Measurements from ENCODE around the gene CORO2B. TPM values are rescaled to one million over a fixed set of nuclear protein-coding genes. Genes with fewer than 3 reads are reported as not detected.

Gene CORO2B
- total RNA-seq, 4 donors from 2014 or later, result 4.7 to 18.8 (median 13.7) TPM

- no peak for TF ChIP-seq CTCF (IDR thresholded peaks at IDR 0.05)
- no peak for ATAC-seq (ENCODE audit: low FRiP score)
Measured at GRCh38 chr15:68638953-68639515, 60.2 kb downstream of the CORO2B start.

GRCh38 chr15:68639926-68640600, 61.3 kb downstream of the CORO2B start:
- ATAC-seq (ENCODE audit: low FRiP score) (peak; percentile 33), DNase-seq (ENCODE audit: low spot score) (no peak)

More at GRCh38 chr15:68638953-68639515, 60.2 kb downstream of the CORO2B start:
- DNase-seq (ENCODE audit: low spot score), result no peak

GRCh38 chr15:68640791-68641331, 62.1 kb downstream of the CORO2B start:
- no peak for DNase-seq (ENCODE audit: low spot score)
- ATAC-seq (ENCODE audit: low FRiP score), result peak; percentile 55
- no peak for TF ChIP-seq CTCF (IDR thresholded peaks at IDR 0.05)

More at GRCh38 chr15:68639926-68640600, 61.3 kb downstream of the CORO2B start:
- no peak for TF ChIP-seq CTCF (IDR thresholded peaks at IDR 0.05)

- DNase-seq (ENCODE audit: low spot score), result no peak
- ATAC-seq (ENCODE audit: low FRiP score), result no peak
- no peak for TF ChIP-seq CTCF (IDR thresholded peaks at IDR 0.05)
Measured at GRCh38 chr15:68641376-68641775, 62.6 kb downstream of the CORO2B start.

GRCh38 chr15:68642491-68642845, 63.7 kb downstream of the CORO2B start:
- no peak for TF ChIP-seq CTCF (IDR thresholded peaks at IDR 0.05)
- ATAC-seq (ENCODE audit: low FRiP score) (no peak), DNase-seq (ENCODE audit: low spot score) (no peak)

- ATAC-seq (ENCODE audit: low FRiP score), result no peak
- no peak for DNase-seq (ENCODE audit: low spot score)
- no peak for TF ChIP-seq CTCF (IDR thresholded peaks at IDR 0.05)
Measured at GRCh38 chr15:68643216-68643830, 64.5 kb downstream of the CORO2B start.
